Naive thymus-derived CD4-positive, alpha-beta T cell (primary cell): ENCODE results near the gene BIRC6. TPM values are rescaled to one million over a fixed set of nuclear protein-coding genes. Genes with fewer than 3 reads are reported as not detected.

Experiments used
- ATAC-seq: fragments of 150-1000 bp; cut with Tn5 transposase; 2 replicates; pipeline ENCODE4 v1.10.0; 2021; ENCODE audit warnings: mild to moderate bottlenecking, moderate library complexity
- CTCF ChIA-PET: fragments of 350-600 bp; sonication (Branson Sonifier 250); formaldehyde crosslinking; loops from one replicate; lab custom pipeline; 2021; ENCODE audit warnings: antibody characterized with exemption; lab: Charles Lee
- POLR2A ChIA-PET: fragments of 350-600 bp; sonication (Branson Sonifier 250); formaldehyde crosslinking; loops from one replicate; lab custom pipeline; 2021; ENCODE audit warnings: antibody characterized with exemption, inconsistent platforms; lab: Charles Lee
- DNase-seq, 9 donors: peaks; one replicate each; pipeline versions ENCODE4 v3.0.0 to v3.0.0-alpha.2; 2020 to 2022; ENCODE audit warnings: mixed read lengths in 1 of 9
- H3K27ac ChIP-seq: one replicate; pipeline ENCODE4 v1.7.0; 2013; ENCODE audit warnings: mild to moderate bottlenecking, low read depth, low read length, moderate library complexity
- H3K27me3 ChIP-seq, 2 donors: one replicate each; pipeline ENCODE4 v1.7.0; 2013; ENCODE audit warnings: low read length in 2 of 2, mild to moderate bottlenecking in 2 of 2, moderate library complexity in 2 of 2; ENCODE audit not compliant: control insufficient read depth in 2 of 2, insufficient read depth in 2 of 2
- H3K36me3 ChIP-seq, 3 experiments: 1 replicate in 2 of 3; 2 replicates in 1 of 3; pipeline ENCODE4 v1.7.0; 2013; ENCODE audit warnings: low read length in 3 of 3, mild to moderate bottlenecking in 3 of 3, moderate library complexity in 1 of 3; ENCODE audit not compliant: insufficient read depth in 3 of 3, control insufficient read depth in 2 of 3
- H3K4me1 ChIP-seq, 2 donors: one replicate each; pipeline ENCODE4 v1.7.0; 2013; ENCODE audit warnings: low read length in 2 of 2, mild to moderate bottlenecking in 2 of 2, moderate library complexity in 1 of 2; ENCODE audit not compliant: control insufficient read depth in 2 of 2, insufficient read depth in 2 of 2
- H3K4me3 ChIP-seq: 2 replicates; pipeline ENCODE4 v1.7.0; 2013; ENCODE audit warnings: mild to moderate bottlenecking, low read length
- H3K9me3 ChIP-seq, 3 experiments: 1 replicate in 2 of 3; 2 replicates in 1 of 3; pipeline ENCODE4 v1.7.0; 2013; ENCODE audit warnings: low read length in 3 of 3; ENCODE audit not compliant: control insufficient read depth in 2 of 3
- H3K27ac Mint-ChIP-seq, 9 donors: one replicate each; pipeline ENCODE4 v1.8.0; 2020 to 2022; ENCODE audit warnings: mixed read lengths in 9 of 9, mild to moderate bottlenecking in 8 of 9, moderate library complexity in 5 of 9, inconsistent platforms in 2 of 9
- H3K27me3 Mint-ChIP-seq, 5 donors: one replicate each; pipeline ENCODE4 v1.8.0; 2021 to 2022; ENCODE audit warnings: mixed read lengths in 5 of 5, mild to moderate bottlenecking in 1 of 5
- H3K36me3 Mint-ChIP-seq, 5 donors: one replicate each; pipeline ENCODE4 v1.8.0; 2020 to 2022; ENCODE audit warnings: mixed read lengths in 5 of 5, mild to moderate bottlenecking in 3 of 5, inconsistent platforms in 1 of 5
- H3K4me1 Mint-ChIP-seq, 7 donors: one replicate each; pipeline ENCODE4 v1.8.0; 2020 to 2022; ENCODE audit warnings: mixed read lengths in 7 of 7, mild to moderate bottlenecking in 3 of 7, inconsistent platforms in 1 of 7
- H3K4me3 Mint-ChIP-seq, 10 donors: one replicate each; pipeline ENCODE4 v1.8.0; 2020 to 2022; ENCODE audit warnings: mild to moderate bottlenecking in 10 of 10, mixed read lengths in 10 of 10, moderate library complexity in 6 of 10, inconsistent platforms in 2 of 10
- H3K9me3 Mint-ChIP-seq, 11 donors: one replicate each; pipeline ENCODE4 v1.8.0; 2020 to 2022; ENCODE audit warnings: mixed read lengths in 11 of 11, mild to moderate bottlenecking in 4 of 11, inconsistent platforms in 1 of 11, moderate library complexity in 1 of 11
- intact Hi-C, 2 donors: fragments of 100-400 bp; cut with micrococcal nuclease; formaldehyde crosslinking; loops; one replicate each; pipeline ENCODE4 v1.15.1; 2023
- polyA plus RNA-seq, 2 donors: library from polyadenylated mRNA; unstranded; fragments of 300-500 nt; fragmentation: Illumina TruSeq; gene quantifications; one replicate each; pipeline ENCODE4 v1.2.3, GENCODE V29; 2021
- total RNA-seq, 6 experiments: library from RNA in 5 of 6; stranded (reverse) in 5 of 6; gene quantifications; 1 replicate in 5 of 6; 2 replicates in 1 of 6; pipeline ENCODE4 v1.2.3 and lab custom pipeline; 2021 to 2026

The BIRC6 gene
- total and polyA plus RNA-seq, 7 experiments from 2014 or later: 21.8 to 159 (median 135) TPM

DNA sequence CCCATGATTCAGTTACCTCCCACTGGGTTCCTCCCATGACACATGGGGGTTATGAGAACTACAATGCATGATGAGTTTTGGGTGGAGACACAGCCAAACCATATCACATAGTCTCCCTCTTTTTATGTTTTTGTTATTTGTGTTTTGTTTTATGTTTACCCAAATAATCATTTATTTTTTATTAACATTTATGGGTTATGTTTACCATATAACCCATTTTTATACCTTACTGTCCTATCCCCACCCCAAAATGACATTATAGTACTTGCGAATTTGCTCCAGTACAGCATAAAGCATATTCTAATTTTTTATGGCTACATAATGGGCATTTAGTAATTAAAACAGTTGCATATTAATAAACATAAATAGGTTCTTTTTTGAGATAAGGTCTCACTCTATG, 209.1 kb downstream of the BIRC6 start:
- Mint-ChIP-seq H3K4me3 (no peak overlapping the region), H3K4me1 (peaks cover 5 to 16% (median 11%) of the 10 kb centered on the region in 7 donors), H3K36me3 (peaks cover 4 to 59% (median 53%) of the 10 kb centered on the region in 5 donors), H3K27me3 (no peaks in the 10 kb centered on the region), H3K9me3 (peaks cover 0 to 36% (median 9%) of the 10 kb centered on the region in 11 donors), H3K27ac (peak overlapping the region in 1 of 9 donors; percentile 48)
- H3K4me3 ChIP-seq: no peak overlapping the region
- H3K4me1 ChIP-seq: no peaks in the 10 kb centered on the region
- intact Hi-C loops: loop anchor here in 1 of 2 donors (5.0 kb wide), 1 partner anchor 36 kb away; no protein-coding TSS in a partner anchor
- DNase-seq: no peak
- no peak overlapping the region for H3K27ac ChIP-seq
- no peaks in the 10 kb centered on the region for H3K27me3 ChIP-seq
- H3K36me3 ChIP-seq: peaks cover 0 to 20% (median 3%) of the 10 kb centered on the region in 3 experiments
- ATAC-seq: no peak
- H3K9me3 ChIP-seq: peaks cover 0 to 5% (median 0%) of the 10 kb centered on the region in 3 experiments
- ChIA-PET CTCF (no interaction called here), POLR2A (no interaction called here)

DNA sequence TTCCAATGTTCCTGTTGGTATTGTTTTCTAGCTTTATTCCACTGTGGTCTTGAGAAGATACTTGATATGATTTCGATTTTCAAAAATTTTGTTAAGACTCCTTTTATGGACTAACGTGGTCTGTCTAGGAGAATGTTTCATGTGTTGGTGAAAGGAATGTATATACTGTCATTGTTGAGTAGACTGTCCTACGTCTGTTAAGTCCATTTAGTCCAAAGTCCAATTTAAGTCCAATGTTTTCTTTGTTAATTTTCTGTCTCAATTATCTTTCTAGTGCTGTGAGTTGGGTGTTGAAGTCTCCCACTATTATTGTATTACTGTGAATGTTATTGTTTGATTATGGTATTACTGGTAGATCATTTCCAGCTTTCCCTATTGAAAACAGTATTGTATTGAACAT, 215.2 kb downstream of the BIRC6 start:
- Histone ChIP-seq H3K27ac (no peak overlapping the region), H3K4me3 (no peak overlapping the region), H3K9me3 (no peaks in the 10 kb centered on the region), H3K27me3 (no peaks in the 10 kb centered on the region), H3K36me3 (peaks cover 0 to 22% (median 0%) of the 10 kb centered on the region in 3 experiments), H3K4me1 (peaks cover 14 to 22% of the 10 kb centered on the region in 2 donors)
- peak overlapping the region in 3 of 10 donors; percentile 12 to 66 (median 36) for H3K4me3 Mint-ChIP-seq
- intact Hi-C loops: no loop called here
- ATAC-seq (no peak), DNase-seq (no peak)
- H3K27ac Mint-ChIP-seq: peak overlapping the region in 7 of 9 donors; percentile 3 to 80 (median 48)
- peaks cover 0 to 56% (median 42%) of the 10 kb centered on the region in 5 donors for H3K36me3 Mint-ChIP-seq
- CTCF ChIA-PET: no interaction called here
- POLR2A ChIA-PET: interaction anchor here (1.4 kb wide), 1 partner anchor 19 kb away, joined by 4 read pairs; no protein-coding TSS in a partner anchor
- peaks cover 0 to 6% (median 0%) of the 10 kb centered on the region in 11 donors for H3K9me3 Mint-ChIP-seq
- H3K4me1 Mint-ChIP-seq: peaks cover 23 to 47% (median 35%) of the 10 kb centered on the region in 7 donors
- no peaks in the 10 kb centered on the region for H3K27me3 Mint-ChIP-seq

DNA sequence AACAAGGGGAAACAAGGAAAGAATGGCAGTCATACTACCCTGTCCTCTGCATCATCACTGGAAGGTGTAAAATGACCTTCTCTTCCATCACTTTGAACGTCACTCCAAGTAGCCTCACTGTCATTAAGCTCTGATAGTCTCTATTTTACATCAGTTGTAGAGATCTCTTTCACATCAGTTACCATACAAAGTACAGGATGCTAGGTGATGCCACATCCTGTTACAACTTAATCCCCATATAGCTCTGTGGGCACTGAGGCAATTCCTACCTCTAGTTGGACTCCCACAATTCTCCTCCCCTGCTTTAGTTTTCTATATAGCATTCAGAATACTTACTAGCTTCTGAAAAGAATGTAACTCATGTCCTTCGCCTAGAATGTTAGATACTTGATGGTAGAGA, 215.9 kb downstream of the BIRC6 start:
- H3K9me3 ChIP-seq: no peaks in the 10 kb centered on the region
- ChIA-PET POLR2A (interaction anchor here (1.4 kb wide), 1 partner anchor 18 kb away, joined by 4 read pairs; no protein-coding TSS in a partner anchor), CTCF (no interaction called here)
- intact Hi-C loops: no loop called here
- ATAC-seq (peak; percentile 57), DNase-seq (peak in 4 of 9 donors; percentile 8 to 10 (median 9))
- Mint-ChIP-seq H3K27me3 (no peaks in the 10 kb centered on the region), H3K36me3 (peaks cover 0 to 51% (median 37%) of the 10 kb centered on the region in 5 donors), H3K27ac (peak overlapping the region in 8 of 9 donors; percentile 19 to 74 (median 47)), H3K9me3 (peaks cover 0 to 6% (median 0%) of the 10 kb centered on the region in 11 donors), H3K4me3 (peak overlapping the region in 7 of 10 donors; percentile 7 to 66 (median 41)), H3K4me1 (peaks cover 23 to 47% (median 36%) of the 10 kb centered on the region in 7 donors)
- no peak overlapping the region for H3K27ac ChIP-seq
- H3K36me3 ChIP-seq: peaks cover 0 to 16% (median 0%) of the 10 kb centered on the region in 3 experiments
- no peaks in the 10 kb centered on the region for H3K27me3 ChIP-seq
- H3K4me1 ChIP-seq: peaks cover 14 to 22% of the 10 kb centered on the region in 2 donors
- H3K4me3 ChIP-seq: no peak overlapping the region

DNA sequence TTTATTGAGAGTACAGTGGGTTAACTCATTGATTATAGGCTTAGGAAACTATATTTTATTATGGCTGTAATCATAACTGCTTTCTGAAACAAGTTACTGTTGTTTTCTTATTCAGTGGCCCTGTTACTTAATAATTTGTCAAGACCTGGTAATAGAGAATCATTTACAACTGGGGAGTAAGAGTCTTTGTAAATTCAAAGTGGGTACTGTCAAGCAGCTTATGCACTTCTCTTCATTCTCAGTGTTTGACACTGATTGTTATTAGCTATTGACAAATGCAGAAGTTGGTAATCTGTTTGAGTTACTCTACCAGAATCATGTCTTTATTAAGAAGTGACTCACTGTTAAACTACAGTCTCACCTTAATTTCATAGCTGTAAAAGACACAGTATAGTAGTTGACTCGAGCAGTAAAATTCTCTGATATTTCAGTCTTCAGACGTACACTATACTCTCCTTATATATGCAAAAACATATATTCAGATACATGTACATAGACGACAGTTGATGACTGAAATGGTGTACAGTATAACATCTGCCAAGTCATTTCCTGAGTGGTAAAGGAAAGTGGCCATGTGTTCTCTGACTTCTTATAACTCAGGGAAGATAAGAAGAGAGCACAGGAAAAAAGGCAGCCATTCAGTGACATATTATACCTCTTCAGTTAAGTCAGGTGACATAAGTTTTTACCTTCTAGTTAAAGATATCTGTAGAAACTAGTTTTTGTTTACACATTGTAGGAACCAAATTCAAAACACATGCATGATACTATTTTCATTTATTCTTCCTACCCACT, 235.0 kb downstream of the BIRC6 start:
- intact Hi-C loops: loop anchor here in 1 of 2 donors (2.0 to 5.0 kb wide), 2 partner anchors 35 kb away; no protein-coding TSS in a partner anchor
- Mint-ChIP-seq H3K27ac (peak overlapping the region; percentile 47 to 87 (median 72)), H3K4me3 (peak overlapping the region in 5 of 10 donors; percentile 8 to 58 (median 28)), H3K27me3 (no peaks in the 10 kb centered on the region), H3K36me3 (peaks cover 0 to 22% (median 17%) of the 10 kb centered on the region in 5 donors), H3K9me3 (no peaks in the 10 kb centered on the region), H3K4me1 (peaks cover 6 to 45% (median 37%) of the 10 kb centered on the region in 7 donors)
- Histone ChIP-seq H3K27ac (no peak overlapping the region), H3K27me3 (no peaks in the 10 kb centered on the region), H3K9me3 (no peaks in the 10 kb centered on the region), H3K4me1 (peaks cover 0 to 5% of the 10 kb centered on the region in 2 donors), H3K4me3 (no peak overlapping the region), H3K36me3 (no peaks in the 10 kb centered on the region)
- ChIA-PET POLR2A (interaction anchor here (0.7 kb wide), 1 partner anchor 13 kb away, joined by 3 read pairs; no protein-coding TSS in a partner anchor), CTCF (interaction anchor here (0.6 kb wide), 1 partner anchor 98 kb away, joined by 5 read pairs; no protein-coding TSS in a partner anchor)
- ATAC-seq: peak; percentile 85
- peak in 6 of 9 donors; percentile 5 to 42 (median 25) for DNase-seq

DNA sequence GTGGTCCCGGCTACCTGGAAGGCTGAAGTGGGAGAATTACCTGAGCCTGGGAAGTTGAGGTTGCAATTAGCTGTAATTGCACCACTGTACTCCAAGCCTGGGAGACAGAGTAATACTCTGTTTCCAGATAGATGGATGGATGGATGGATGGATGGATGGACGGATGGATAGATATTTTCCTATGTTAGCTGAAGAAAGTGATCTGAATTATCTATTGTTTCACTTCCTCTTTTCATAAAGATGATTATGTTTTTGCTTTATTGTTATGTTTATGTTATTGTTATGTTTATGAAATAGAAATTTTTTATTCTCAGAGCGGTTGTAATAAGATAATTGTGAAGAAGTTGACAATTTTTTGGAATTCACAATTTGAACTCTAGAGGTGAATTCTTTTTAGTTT, 237.8 kb downstream of the BIRC6 start:
- H3K4me3 Mint-ChIP-seq: no peak overlapping the region
- H3K27me3 Mint-ChIP-seq: no peaks in the 10 kb centered on the region
- POLR2A ChIA-PET: no interaction called here
- ATAC-seq: no peak
- Histone ChIP-seq H3K27me3 (no peaks in the 10 kb centered on the region), H3K4me1 (peaks cover 0 to 5% of the 10 kb centered on the region in 2 donors), H3K36me3 (peaks cover 0 to 7% (median 0%) of the 10 kb centered on the region in 3 experiments), H3K4me3 (no peak overlapping the region), H3K27ac (no peak overlapping the region), H3K9me3 (no peaks in the 10 kb centered on the region)
- H3K36me3 Mint-ChIP-seq: peaks cover 0 to 26% (median 18%) of the 10 kb centered on the region in 5 donors
- no peak for DNase-seq
- intact Hi-C loops: loop anchor here in 1 of 2 donors (5.0 kb wide), 1 partner anchor 37 kb away; no protein-coding TSS in a partner anchor
- CTCF ChIA-PET: no interaction called here
- peak overlapping the region in 4 of 9 donors; percentile 8 to 60 (median 44) for H3K27ac Mint-ChIP-seq
- H3K4me1 Mint-ChIP-seq: peaks cover 6 to 40% (median 30%) of the 10 kb centered on the region in 7 donors
- H3K9me3 Mint-ChIP-seq: no peaks in the 10 kb centered on the region

DNA sequence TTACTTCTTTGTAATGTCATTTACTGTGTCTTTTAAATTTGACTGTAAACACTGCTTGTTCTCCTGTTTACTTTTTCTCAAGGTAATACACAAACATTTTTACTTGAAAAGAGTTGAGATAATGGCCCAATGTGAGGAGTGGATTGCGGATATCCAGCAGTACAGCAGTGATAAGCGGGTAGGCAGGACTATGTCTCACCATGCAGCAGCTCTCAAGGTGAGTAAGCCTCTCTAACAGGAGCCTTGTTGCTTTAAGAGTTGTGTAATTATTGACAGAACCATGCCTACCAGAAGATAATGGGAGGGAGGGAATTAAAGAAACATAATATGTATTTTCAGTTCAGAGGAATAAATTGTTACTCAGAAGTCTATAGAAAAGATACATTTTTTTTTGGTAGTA, 254.5 kb downstream of the BIRC6 start:
- ChIA-PET POLR2A (no interaction called here), CTCF (no interaction called here)
- peaks cover 0 to 6% (median 0%) of the 10 kb centered on the region in 7 donors for H3K4me1 Mint-ChIP-seq
- no peaks in the 10 kb centered on the region for H3K27me3 ChIP-seq
- no peak overlapping the region for H3K27ac ChIP-seq
- no peaks in the 10 kb centered on the region for H3K9me3 Mint-ChIP-seq
- intact Hi-C loops: no loop called here
- H3K4me1 ChIP-seq: no peaks in the 10 kb centered on the region
- peaks cover 0 to 64% (median 15%) of the 10 kb centered on the region in 3 experiments for H3K36me3 ChIP-seq
- no peak for ATAC-seq
- peak overlapping the region in 1 of 9 donors; percentile 7 for H3K27ac Mint-ChIP-seq
- no peaks in the 10 kb centered on the region for H3K9me3 ChIP-seq
- no peaks in the 10 kb centered on the region for H3K27me3 Mint-ChIP-seq
- no peak overlapping the region for H3K4me3 Mint-ChIP-seq
- peaks cover 5 to 35% (median 27%) of the 10 kb centered on the region in 5 donors for H3K36me3 Mint-ChIP-seq
- H3K4me3 ChIP-seq: no peak overlapping the region
- no peak for DNase-seq
